Epithelial cell of esophagus (primary cell): ENCODE results near the gene RCAN1.
"Not testable (repeated sequence)": the region's sequence is repeated elsewhere in the genome, so short reads cannot be mapped to it uniquely, and the experiment has no call there.

Source experiments
- DNase-seq: peaks from one replicate; pipeline ENCODE4 v3.0.0; 2010; ENCODE audit warnings: low read depth
- H3K4me3 ChIP-seq: 2 replicates; pipeline ENCODE4 v1.5.1; 2011; ENCODE audit warnings: mild to moderate bottlenecking, low read length, control low read depth
- CTCF ChIP-seq: IDR thresholded peaks from 2 replicates; pipeline ENCODE4 v1.5.1; 2011; ENCODE audit warnings: low read depth, mild to moderate bottlenecking, low read length, control low read depth, inconsistent platforms; ENCODE audit not compliant: insufficient read depth; ENCODE audit errors: missing control alignments

RCAN1 gene

DNA sequence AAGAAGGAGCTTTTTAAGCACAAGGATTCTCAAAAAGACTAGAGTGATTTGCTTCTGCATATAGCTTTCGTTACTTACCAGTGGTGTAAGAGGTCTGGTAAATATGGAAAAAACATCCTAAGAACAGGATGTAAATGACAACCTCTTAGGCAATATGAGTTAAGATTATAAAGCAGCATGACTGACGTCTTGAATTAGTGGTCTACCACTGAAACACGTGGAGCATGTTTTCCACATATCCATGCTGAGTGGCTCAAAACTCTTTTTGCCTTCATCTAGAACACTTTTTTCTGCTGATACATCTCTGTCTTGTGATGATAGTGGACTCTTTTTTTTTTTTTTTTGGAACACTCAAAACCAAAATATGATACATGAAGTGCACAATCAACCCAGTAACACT is 44.6 kb downstream of the RCAN1 start:
- TF ChIP-seq CTCF: no peak
- no peak overlapping the region for H3K4me3 ChIP-seq

GRCh38 chr21:34569381-34569979 is 45.4 kb downstream of the RCAN1 start:
- H3K4me3 ChIP-seq: no peak overlapping the region
- no peak for DNase-seq
- TF ChIP-seq CTCF: no peak

More for the DNA sequence above, 44.6 kb downstream of the RCAN1 start:
- DNase-seq: no peak

GRCh38 chr21:34568801-34569200 is 46.1 kb downstream of the RCAN1 start:
- H3K4me3 ChIP-seq, DNase-seq: not testable (repeated sequence)

- DNase-seq: no peak
- H3K4me3 ChIP-seq: no peak overlapping the region
- no peak for TF ChIP-seq CTCF
Observed at GRCh38 chr21:34567604-34568155, 47.2 kb downstream of the RCAN1 start.

DNA sequence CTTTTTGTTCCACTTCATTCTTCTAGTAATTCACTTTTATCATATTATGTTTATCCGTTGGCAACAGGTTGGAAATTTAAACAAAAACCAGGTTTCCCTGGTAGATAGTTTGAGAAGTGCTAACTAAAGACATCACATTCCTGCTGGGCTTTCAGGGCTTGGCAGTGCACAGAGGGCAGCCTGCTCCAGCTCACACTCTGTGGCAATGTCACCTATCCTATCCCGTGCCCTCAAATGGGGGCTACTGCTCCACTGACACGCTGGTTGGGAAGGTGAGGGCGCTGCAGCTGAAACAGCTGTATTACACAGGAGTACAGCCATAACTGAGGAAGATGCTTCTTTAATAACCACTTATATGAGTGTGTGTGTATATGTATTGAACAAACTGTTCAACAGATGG is 49.7 kb downstream of the RCAN1 start:
- no peak for TF ChIP-seq CTCF
- H3K4me3 ChIP-seq: no peak overlapping the region
- DNase-seq: no peak

DNA sequence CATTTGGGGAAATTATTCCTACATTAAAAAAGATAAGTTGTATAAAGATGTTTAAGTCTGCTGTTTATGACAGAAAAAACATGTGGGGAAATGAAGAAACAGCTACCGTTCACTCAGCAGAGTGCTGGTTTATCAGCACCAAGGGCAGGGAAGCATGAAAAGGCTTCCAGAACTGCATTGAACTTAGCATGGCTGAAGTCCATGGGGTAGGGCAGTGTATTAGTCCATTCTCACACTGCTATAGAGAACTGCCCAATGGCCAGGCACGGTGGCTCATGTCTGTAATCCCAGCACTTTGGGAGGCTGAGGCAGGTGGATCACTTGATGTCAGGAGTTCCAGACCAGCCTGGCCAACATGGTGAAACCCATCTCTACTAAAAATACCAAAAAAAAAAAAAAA is 51.5 kb downstream of the RCAN1 start:
- DNase-seq: not testable (repeated sequence)

DNA sequence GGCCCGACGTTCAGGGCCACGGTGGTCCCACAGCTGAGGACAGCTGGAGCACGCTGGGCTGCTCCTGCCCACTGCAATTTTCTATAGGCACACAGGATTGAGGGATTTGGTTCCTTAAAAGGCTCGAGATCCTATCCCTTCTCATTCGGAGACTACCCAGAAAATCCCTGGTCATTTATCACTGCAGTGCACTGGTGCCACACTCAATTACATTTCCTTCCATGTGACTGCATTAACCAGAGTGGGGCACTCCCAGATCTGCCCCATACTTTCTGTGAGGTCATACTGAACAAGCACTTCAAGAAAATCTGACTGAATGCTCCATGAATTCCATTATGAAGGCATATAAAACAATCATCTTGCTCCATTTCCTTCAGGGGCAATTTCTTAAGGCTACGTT is 53.1 kb downstream of the RCAN1 start:
- no peak for TF ChIP-seq CTCF
- no peak overlapping the region for H3K4me3 ChIP-seq
- no peak for DNase-seq

More for the DNA sequence above, 51.5 kb downstream of the RCAN1 start:
- H3K4me3 ChIP-seq: not testable (repeated sequence)

DNA sequence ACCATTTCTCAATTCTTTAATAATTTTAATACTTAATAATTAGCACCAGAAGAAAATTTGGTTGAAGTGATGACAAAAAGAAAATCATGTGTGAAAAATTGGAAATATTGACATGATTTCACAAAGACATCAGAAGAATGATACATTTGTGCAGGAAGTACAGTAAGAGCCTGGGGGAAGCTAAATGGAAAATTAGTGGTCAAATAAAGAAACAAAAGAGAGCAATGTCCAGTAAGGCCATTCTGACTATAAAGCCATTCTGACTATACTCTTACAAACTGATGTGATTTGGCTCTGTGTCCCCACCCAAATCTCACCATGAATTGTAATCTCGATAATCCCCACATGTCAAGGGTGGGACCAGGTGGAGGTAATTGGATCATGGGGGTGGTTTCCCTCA is 54.3 kb downstream of the RCAN1 start:
- DNase-seq: no peak
- TF ChIP-seq CTCF: no peak
- no peak overlapping the region for H3K4me3 ChIP-seq
